C4-2B (cell line): Measurements from ENCODE around the gene AFF3.

Experiments used
- ZFX ChIP-seq: fragments of 450-650 bp; IDR thresholded peaks from 2 replicates; pipeline ENCODE4 v1.6.1; 2017
- TF ChIP-seq, protein P1 (sequence below): fragments of 450-650 bp; conservative IDR thresholded peaks from 2 replicates; pipeline ENCODE4 v1.5.1; 2017; ENCODE audit warnings: mild to moderate bottlenecking

DNA sequence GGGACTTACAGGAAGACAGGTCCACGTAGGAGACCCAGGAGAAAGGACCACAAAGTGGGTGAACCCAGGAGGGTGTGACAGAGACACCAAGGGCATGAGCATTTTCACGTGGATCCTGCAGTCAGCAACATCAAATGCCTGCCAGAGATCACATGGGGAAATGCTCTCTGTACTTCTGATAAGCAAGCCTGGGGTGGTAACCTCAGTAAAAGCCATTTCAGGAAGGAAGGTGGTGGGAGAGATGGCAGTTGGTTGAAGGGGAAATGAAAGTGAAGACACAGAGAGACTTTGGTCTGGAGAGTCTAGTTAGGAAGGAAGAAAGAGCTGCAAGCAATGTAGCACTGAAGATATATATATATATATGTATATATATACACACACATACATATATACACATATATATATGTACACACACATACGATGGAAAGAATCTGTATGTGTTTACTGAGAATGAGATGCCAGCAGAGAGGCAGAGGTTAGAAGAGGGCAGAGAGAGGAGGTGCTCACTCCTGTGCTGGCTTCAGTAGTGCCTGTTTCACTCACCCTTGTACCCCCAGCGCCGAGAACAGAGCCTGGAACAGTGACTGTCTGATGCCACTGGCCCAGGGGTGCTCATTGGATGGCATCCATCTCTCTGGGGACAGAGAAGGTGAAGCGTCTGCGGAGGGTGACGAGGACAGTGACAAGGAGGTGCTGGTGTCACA lies 314.9 kb downstream of the AFF3 start:
- TF ChIP-seq, protein P1, sequence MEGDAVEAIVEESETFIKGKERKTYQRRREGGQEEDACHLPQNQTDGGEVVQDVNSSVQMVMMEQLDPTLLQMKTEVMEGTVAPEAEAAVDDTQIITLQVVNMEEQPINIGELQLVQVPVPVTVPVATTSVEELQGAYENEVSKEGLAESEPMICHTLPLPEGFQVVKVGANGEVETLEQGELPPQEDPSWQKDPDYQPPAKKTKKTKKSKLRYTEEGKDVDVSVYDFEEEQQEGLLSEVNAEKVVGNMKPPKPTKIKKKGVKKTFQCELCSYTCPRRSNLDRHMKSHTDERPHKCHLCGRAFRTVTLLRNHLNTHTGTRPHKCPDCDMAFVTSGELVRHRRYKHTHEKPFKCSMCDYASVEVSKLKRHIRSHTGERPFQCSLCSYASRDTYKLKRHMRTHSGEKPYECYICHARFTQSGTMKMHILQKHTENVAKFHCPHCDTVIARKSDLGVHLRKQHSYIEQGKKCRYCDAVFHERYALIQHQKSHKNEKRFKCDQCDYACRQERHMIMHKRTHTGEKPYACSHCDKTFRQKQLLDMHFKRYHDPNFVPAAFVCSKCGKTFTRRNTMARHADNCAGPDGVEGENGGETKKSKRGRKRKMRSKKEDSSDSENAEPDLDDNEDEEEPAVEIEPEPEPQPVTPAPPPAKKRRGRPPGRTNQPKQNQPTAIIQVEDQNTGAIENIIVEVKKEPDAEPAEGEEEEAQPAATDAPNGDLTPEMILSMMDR: no peak
- TF ChIP-seq ZFX: no peak
